Panc1 (cell line): ENCODE results near the gene OSBPL10. TPM values are rescaled to one million over a fixed set of nuclear protein-coding genes. Genes with fewer than 3 reads are reported as not detected.
A peak's percentile ranks its signal among the peaks of the same experiment; 100 is the strongest.

Source experiments
- ATAC-seq: fragments of 200-7000 bp; cut with Tn5 transposase; 2 replicates; pipeline ENCODE4 v1.9.1; 2020; ENCODE audit warnings: mild to moderate bottlenecking, moderate library complexity
- BruUV-seq: library from RNA; stranded (reverse); fragments of 400-500 nt; replicated peaks from 2 replicates; lab custom pipeline; 2021; lab: Mats Ljungman, UMichigan
- CTCF ChIA-PET: fragments of 300-600 bp; sonication (Branson Sonifier 250); formaldehyde crosslinking; loops from one replicate; lab custom pipeline; 2022; ENCODE audit warnings: antibody characterized with exemption; lab: Charles Lee
- POLR2A ChIA-PET: fragments of 300-600 bp; sonication (Branson Sonifier 250); formaldehyde crosslinking; loops from one replicate; lab custom pipeline; 2022; ENCODE audit warnings: antibody characterized with exemption; lab: Charles Lee
- DNase-seq: peaks from one replicate; pipeline ENCODE4 v3.0.0-alpha.2; 2010; ENCODE audit warnings: low read depth, low spot score
- H3K27ac ChIP-seq: 2 replicates; pipeline ENCODE4 v1.5.1; 2011; ENCODE audit warnings: mild to moderate bottlenecking, low read length, inconsistent platforms
- H3K27me3 ChIP-seq: fragments of 200-500 bp; sonication (Bioruptor generic); 2 replicates; pipeline ENCODE4 v1.6.0; 2014; ENCODE audit warnings: low read length, inconsistent platforms; ENCODE audit not compliant: control insufficient read depth, insufficient read depth
- H3K36me3 ChIP-seq: fragments of 200-500 bp; sonication (Bioruptor generic); 2 replicates; pipeline ENCODE4 v1.5.1; 2014; ENCODE audit warnings: inconsistent platforms, mild to moderate bottlenecking, low read length, moderate library complexity; ENCODE audit not compliant: control insufficient read depth, insufficient read depth
- H3K4me1 ChIP-seq: 2 replicates; pipeline ENCODE4 v1.5.1; 2011; ENCODE audit warnings: inconsistent platforms, mild to moderate bottlenecking, low read length, moderate library complexity; ENCODE audit not compliant: control insufficient read depth, insufficient read depth
- H3K4me3 ChIP-seq, 2 experiments: 2 replicates each; pipeline ENCODE4 v1.5.1; 2011 to 2012; ENCODE audit warnings: low read depth in 2 of 2, low read length in 2 of 2, mild to moderate bottlenecking in 2 of 2, inconsistent platforms in 1 of 2, moderate library complexity in 1 of 2
- H3K9me3 ChIP-seq: fragments of 200-500 bp; sonication (Bioruptor generic); 2 replicates; pipeline ENCODE4 v1.5.1; 2014; ENCODE audit warnings: low read depth, mild to moderate bottlenecking, inconsistent platforms, low read length, moderate library complexity; ENCODE audit not compliant: control insufficient read depth, insufficient read depth
- CTCF ChIP-seq: fragments of 450-650 bp; IDR thresholded peaks from 2 replicates; pipeline ENCODE4 v1.5.1; 2017; ENCODE audit warnings: mild to moderate bottlenecking
- POLR2AphosphoS5 ChIP-seq: IDR thresholded peaks from 2 replicates; pipeline ENCODE4 v1.6.1; 2012; ENCODE audit warnings: mild to moderate bottlenecking, low read depth, low read length, moderate library complexity
- REST ChIP-seq, 2 experiments: IDR thresholded peaks; 2 replicates each; pipeline ENCODE4 v1.6.1; 2011 to 2012; ENCODE audit warnings: low read depth in 2 of 2, control low read depth in 1 of 2, low read length in 1 of 2, mild to moderate bottlenecking in 1 of 2, moderate library complexity in 1 of 2; ENCODE audit not compliant: insufficient read depth in 1 of 2
- SIN3A ChIP-seq: IDR thresholded peaks from 2 replicates; pipeline ENCODE4 v1.6.1; 2012; ENCODE audit warnings: low read depth, mild to moderate bottlenecking, low read length, moderate library complexity, borderline replicate concordance; ENCODE audit not compliant: insufficient read depth
- TCF7L2 ChIP-seq: IDR thresholded peaks from 2 replicates; pipeline ENCODE4 v1.6.1; 2011; ENCODE audit warnings: mild to moderate bottlenecking, low read depth, low read length, inconsistent platforms
- in situ Hi-C: cut with HindIII; loops from 2 replicates; pipeline ENCODE4 v1.10.0; 2016; ENCODE audit warnings: low sequenced_read_pairs, low pct_unique_long_range_greater_than_20kb
- intact Hi-C: fragments of 100-400 bp; cut with micrococcal nuclease; formaldehyde crosslinking; loops from one replicate; pipeline ENCODE4 v1.10.0; 2022; ENCODE audit not compliant: unreplicated experiment
- total RNA-seq: library from RNA; stranded (reverse); gene quantifications from one replicate; pipeline ENCODE4 v1.2.1, GENCODE V29; 2021; ENCODE audit not compliant: unreplicated experiment

Gene OSBPL10
- total RNA-seq, 1 experiment from 2014 or later, result 88.1 TPM

- DNase-seq (no peak), ATAC-seq (no peak)
- no peak overlapping the region for H3K4me3 ChIP-seq
- H3K27ac ChIP-seq, result no peak overlapping the region
- intact Hi-C loops (no loop called here), in situ Hi-C loops (no loop called here)
- no peaks in the 10 kb centered on the region; the same call in 1 of the 2 replicates for H3K36me3 ChIP-seq
- peaks cover 31% of the 10 kb centered on the region for H3K4me1 ChIP-seq
- no peaks in the 10 kb centered on the region for H3K27me3 ChIP-seq
- no TSS peak for BruUV-seq
- TF ChIP-seq REST (IDR thresholded peaks at IDR 0.05; ENCODE audit: insufficient read depth in 1 of 2, low read depth in 2 of 2, low read length in 1 of 2) (no peak), POLR2AphosphoS5 (no peak), TCF7L2 (no peak), CTCF (no peak), SIN3A (no peak)
- no peaks in the 10 kb centered on the region for H3K9me3 ChIP-seq
- ChIA-PET POLR2A (no interaction called here), CTCF (interaction anchor here (0.7 kb wide), 1 partner anchor 77 kb away, joined by 3 read pairs; no protein-coding TSS in a partner anchor)
Observed at GRCh38 chr3:31878231-31878838, 102.7 kb downstream of the OSBPL10 start.

GRCh38 chr3:31876331-31876730 is 104.7 kb downstream of the OSBPL10 start:
- Histone ChIP-seq H3K9me3 (no peaks in the 10 kb centered on the region), H3K27ac (peak overlapping the region; percentile 69), H3K36me3 (no peaks in the 10 kb centered on the region; the same call in 1 of the 2 replicates), H3K27me3 (no peaks in the 10 kb centered on the region), H3K4me3 (no peak overlapping the region), H3K4me1 (peaks cover 26% of the 10 kb centered on the region)
- DNase-seq (peak; percentile 41), ATAC-seq (no peak; the same call in 1 of the 2 replicates)
- no TSS peak for BruUV-seq
- POLR2A ChIA-PET, result interaction anchor here (0.6 kb wide), 1 partner anchor 48 kb away, joined by 4 read pairs; no protein-coding TSS in a partner anchor
- in situ Hi-C loops (no loop called here), intact Hi-C loops (no loop called here)
- CTCF ChIA-PET, result no interaction called here
- TF ChIP-seq REST (IDR thresholded peaks at IDR 0.05; ENCODE audit: insufficient read depth in 1 of 2, low read depth in 2 of 2, low read length in 1 of 2) (no peak), TCF7L2 (no peak), SIN3A (no peak), POLR2AphosphoS5 (no peak), CTCF (no peak)
